Vagina (tissue), 2 donors: ENCODE measurements around the gene CCRL2.

Experiments
- POLR2AphosphoS5 ChIP-seq, 2 donors: sonication (generic); formaldehyde crosslinking; IDR thresholded peaks; one replicate each; pipeline ENCODE4 v1.9.0; 2017; ENCODE audit warnings: antibody characterized with exemption in 2 of 2, mild to moderate bottlenecking in 2 of 2, low read depth in 1 of 2; ENCODE audit not compliant: insufficient read depth in 1 of 2
- TF ChIP-seq, protein P1 (sequence below), 3 experiments: fragments of 450-650 bp in 2 of 3; fragments of 200-600 bp in 1 of 3; sonication (generic) in 1 of 3; IDR thresholded peaks; one replicate each; pipeline ENCODE4 v1.5.1; 2017 to 2019; ENCODE audit warnings: antibody characterized with exemption in 3 of 3, mild to moderate bottlenecking in 2 of 3, moderate library complexity in 2 of 3

DNA sequence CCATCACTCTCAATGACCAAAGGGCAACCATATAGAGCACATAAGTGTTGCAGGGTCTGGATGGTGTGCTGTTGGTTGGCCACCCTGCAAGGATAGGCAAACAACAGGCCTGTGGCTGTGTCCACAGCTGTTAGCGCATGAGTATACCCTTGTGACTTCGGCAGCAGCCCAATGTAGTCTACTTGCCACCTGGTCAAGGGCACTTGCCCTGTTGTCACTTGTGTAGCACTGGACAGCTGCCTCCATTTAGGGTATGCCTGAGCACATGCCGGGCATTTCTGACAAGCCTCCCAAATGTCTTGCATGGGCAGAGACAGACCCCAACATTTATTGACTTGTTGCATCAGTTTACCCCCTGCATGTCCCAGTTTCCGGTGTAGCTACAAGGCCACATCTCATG is 12.8 kb downstream of the CCRL2 start:
- TF ChIP-seq, protein P1, sequence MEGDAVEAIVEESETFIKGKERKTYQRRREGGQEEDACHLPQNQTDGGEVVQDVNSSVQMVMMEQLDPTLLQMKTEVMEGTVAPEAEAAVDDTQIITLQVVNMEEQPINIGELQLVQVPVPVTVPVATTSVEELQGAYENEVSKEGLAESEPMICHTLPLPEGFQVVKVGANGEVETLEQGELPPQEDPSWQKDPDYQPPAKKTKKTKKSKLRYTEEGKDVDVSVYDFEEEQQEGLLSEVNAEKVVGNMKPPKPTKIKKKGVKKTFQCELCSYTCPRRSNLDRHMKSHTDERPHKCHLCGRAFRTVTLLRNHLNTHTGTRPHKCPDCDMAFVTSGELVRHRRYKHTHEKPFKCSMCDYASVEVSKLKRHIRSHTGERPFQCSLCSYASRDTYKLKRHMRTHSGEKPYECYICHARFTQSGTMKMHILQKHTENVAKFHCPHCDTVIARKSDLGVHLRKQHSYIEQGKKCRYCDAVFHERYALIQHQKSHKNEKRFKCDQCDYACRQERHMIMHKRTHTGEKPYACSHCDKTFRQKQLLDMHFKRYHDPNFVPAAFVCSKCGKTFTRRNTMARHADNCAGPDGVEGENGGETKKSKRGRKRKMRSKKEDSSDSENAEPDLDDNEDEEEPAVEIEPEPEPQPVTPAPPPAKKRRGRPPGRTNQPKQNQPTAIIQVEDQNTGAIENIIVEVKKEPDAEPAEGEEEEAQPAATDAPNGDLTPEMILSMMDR (IDR thresholded peaks at IDR 0.05), result no peak
- TF ChIP-seq POLR2AphosphoS5 (IDR thresholded peaks at IDR 0.05; ENCODE audit: insufficient read depth in 1 of 2, low read depth in 1 of 2), result no peak
